Osteocyte (in vitro differentiated cells): ENCODE data around the gene TMEM167B. TPM values are rescaled to one million over a fixed set of nuclear protein-coding genes. Genes with fewer than 3 reads are reported as not detected.

Experiments
- DNase-seq: peaks from one replicate; pipeline ENCODE4 v3.0.0; 2021; ENCODE audit warnings: mixed read lengths; ENCODE audit not compliant: unreplicated experiment; ENCODE audit errors: extremely low spot score
- H3K27ac Mint-ChIP-seq: one replicate; pipeline ENCODE4 v1.8.0; 2021; ENCODE audit warnings: mild to moderate bottlenecking, mixed read lengths; ENCODE audit not compliant: unreplicated experiment
- H3K27me3 Mint-ChIP-seq: one replicate; pipeline ENCODE4 v1.8.0; 2021; ENCODE audit warnings: mixed read lengths; ENCODE audit not compliant: unreplicated experiment
- H3K36me3 Mint-ChIP-seq: one replicate; pipeline ENCODE4 v1.8.0; 2021; ENCODE audit warnings: mixed read lengths; ENCODE audit not compliant: unreplicated experiment
- H3K4me1 Mint-ChIP-seq: one replicate; pipeline ENCODE4 v1.8.0; 2021; ENCODE audit warnings: mixed read lengths; ENCODE audit not compliant: unreplicated experiment
- H3K4me3 Mint-ChIP-seq: one replicate; pipeline ENCODE4 v1.8.0; 2021; ENCODE audit warnings: mild to moderate bottlenecking, moderate library complexity, mixed read lengths; ENCODE audit not compliant: unreplicated experiment
- H3K9me3 Mint-ChIP-seq: one replicate; pipeline ENCODE4 v1.8.0; 2021; ENCODE audit warnings: mixed read lengths; ENCODE audit not compliant: unreplicated experiment
- CTCF ChIP-seq: fragments of 200-600 bp; sonication (generic); IDR thresholded peaks from 2 replicates; pipeline ENCODE4 v1.5.0; 2021; ENCODE audit warnings: antibody characterized with exemption, mild to moderate bottlenecking, moderate library complexity
- total RNA-seq: library from RNA; stranded (reverse); gene quantifications from 2 replicates; pipeline ENCODE4 v1.2.1, GENCODE V29; 2021

TMEM167B gene
- total RNA-seq, 1 donor from 2014 or later: 35.8 TPM

GRCh38 chr1:109056064-109056463 lies 34.5 kb upstream of the TMEM167B start:
- H3K4me1 Mint-ChIP-seq: no peaks in the 10 kb centered on the region
- H3K9me3 Mint-ChIP-seq: no peaks in the 10 kb centered on the region
- no peaks in the 10 kb centered on the region for H3K36me3 Mint-ChIP-seq
- no peaks in the 10 kb centered on the region for H3K27me3 Mint-ChIP-seq
- no peak overlapping the region for H3K27ac Mint-ChIP-seq
- no peak for TF ChIP-seq CTCF
- no peak for DNase-seq
- H3K4me3 Mint-ChIP-seq: no peak overlapping the region

GRCh38 chr1:109059026-109059425 lies 31.5 kb upstream of the TMEM167B start:
- no peak overlapping the region for H3K4me3 Mint-ChIP-seq
- H3K27ac Mint-ChIP-seq: no peak overlapping the region
- no peaks in the 10 kb centered on the region for H3K4me1 Mint-ChIP-seq
- H3K9me3 Mint-ChIP-seq: no peaks in the 10 kb centered on the region
- DNase-seq: no peak
- H3K36me3 Mint-ChIP-seq: peaks cover 2% of the 10 kb centered on the region
- TF ChIP-seq CTCF: no peak
- no peaks in the 10 kb centered on the region for H3K27me3 Mint-ChIP-seq

- no peaks in the 10 kb centered on the region for H3K4me1 Mint-ChIP-seq
- H3K9me3 Mint-ChIP-seq: no peaks in the 10 kb centered on the region
- no peak for DNase-seq
- TF ChIP-seq CTCF: no peak
- H3K27ac Mint-ChIP-seq: no peak overlapping the region
- no peaks in the 10 kb centered on the region for H3K27me3 Mint-ChIP-seq
- H3K4me3 Mint-ChIP-seq: no peak overlapping the region
- H3K36me3 Mint-ChIP-seq: peaks cover 11% of the 10 kb centered on the region
These were observed 29.9 kb upstream of the TMEM167B start for GRCh38 chr1:109060707-109061106.

GRCh38 chr1:109061183-109061582 lies 29.4 kb upstream of the TMEM167B start:
- H3K9me3 Mint-ChIP-seq: no peaks in the 10 kb centered on the region
- H3K27me3 Mint-ChIP-seq: no peaks in the 10 kb centered on the region
- H3K36me3 Mint-ChIP-seq: peaks cover 11% of the 10 kb centered on the region
- H3K27ac Mint-ChIP-seq: no peak overlapping the region
- H3K4me3 Mint-ChIP-seq: no peak overlapping the region
- H3K4me1 Mint-ChIP-seq: no peaks in the 10 kb centered on the region
- TF ChIP-seq CTCF: no peak
- DNase-seq: no peak

GRCh38 chr1:109065137-109065536 lies 25.4 kb upstream of the TMEM167B start:
- no peak for DNase-seq
- Mint-ChIP-seq H3K4me1 (no peaks in the 10 kb centered on the region), H3K4me3 (no peak overlapping the region), H3K9me3 (no peaks in the 10 kb centered on the region), H3K27ac (no peak overlapping the region), H3K36me3 (peaks cover 21% of the 10 kb centered on the region), H3K27me3 (no peaks in the 10 kb centered on the region)
- TF ChIP-seq CTCF: no peak
